Measurements from ENCODE around the gene ZNF775. TPM values are rescaled to one million over a fixed set of nuclear protein-coding genes. Genes with fewer than 3 reads are reported as not detected.
A peak's percentile ranks its signal among the peaks of the same experiment; 100 is the strongest.

The ZNF775 gene
- total and polyA plus RNA-seq, 2 experiments from 2014 or later, result 34.3 to 40.1 TPM

- no peak overlapping the region for H3K4me3 ChIP-seq
- no peaks in the 10 kb centered on the region for H3K9me3 ChIP-seq (ENCODE audit: low read depth)
- no peaks in the 10 kb centered on the region for H3K27me3 ChIP-seq
- H3K27ac ChIP-seq, result no peak overlapping the region
- no peaks in the 10 kb centered on the region for H3K36me3 ChIP-seq
- H3K4me1 ChIP-seq (ENCODE audit: low read depth), result no peaks in the 10 kb centered on the region
- TF ChIP-seq CTCF (IDR thresholded peaks at IDR 0.05; ENCODE audit: low read depth, low read length), result no peak
- peak in 1 of 2 donors; percentile 64 for DNase-seq (ENCODE audit: low read depth in 1 of 2, low spot score in 1 of 2)
Measured at GRCh38 chr7:150428671-150429451, 49.7 kb downstream of the ZNF775 start.

- Histone ChIP-seq H3K27ac (no peak overlapping the region), H3K4me1 (ENCODE audit: low read depth) (no peaks in the 10 kb centered on the region), H3K27me3 (no peaks in the 10 kb centered on the region), H3K9me3 (ENCODE audit: low read depth) (no peaks in the 10 kb centered on the region), H3K4me3 (no peak overlapping the region), H3K36me3 (no peaks in the 10 kb centered on the region)
- DNase-seq (ENCODE audit: low read depth in 1 of 2, low spot score in 1 of 2), result no peak
- no peak for TF ChIP-seq CTCF (IDR thresholded peaks at IDR 0.05; ENCODE audit: low read depth, low read length)
Measured at GRCh38 chr7:150429699-150430098, 50.6 kb downstream of the ZNF775 start.

DNA sequence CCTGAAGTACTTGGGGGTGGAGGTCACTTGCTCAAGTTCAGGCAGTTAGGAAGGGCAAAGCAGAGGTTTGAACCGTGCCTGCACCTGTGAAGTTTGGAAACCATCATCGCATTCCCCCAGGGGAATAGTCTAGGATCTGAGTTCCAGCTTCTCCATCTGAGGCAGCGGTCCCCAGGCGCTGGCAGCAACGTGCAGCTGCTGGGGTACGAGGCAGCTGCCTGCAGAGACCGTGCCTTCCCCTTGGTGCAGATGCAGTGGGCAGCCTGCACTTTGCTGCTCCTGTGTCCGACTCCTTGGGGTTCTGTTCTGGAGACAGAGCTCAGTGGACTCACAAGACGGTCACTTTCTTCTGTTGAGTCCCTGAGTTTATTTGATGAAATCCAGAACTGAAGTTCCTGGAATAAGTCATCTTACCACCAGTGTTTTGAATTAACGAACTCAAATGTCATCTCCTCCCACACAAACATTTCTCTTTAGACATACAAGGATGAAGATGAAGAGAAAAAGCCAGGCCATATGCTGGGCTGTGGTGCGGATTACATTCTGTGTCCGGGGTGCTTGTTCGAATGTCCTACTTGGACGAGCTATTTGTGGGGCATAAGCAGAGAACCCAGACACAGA, 51.4 kb downstream of the ZNF775 start:
- no peaks in the 10 kb centered on the region for H3K36me3 ChIP-seq
- TF ChIP-seq CTCF (IDR thresholded peaks at IDR 0.05; ENCODE audit: low read depth, low read length), result no peak
- H3K27ac ChIP-seq, result no peak overlapping the region
- no peak overlapping the region for H3K4me3 ChIP-seq
- no peaks in the 10 kb centered on the region for H3K4me1 ChIP-seq (ENCODE audit: low read depth)
- DNase-seq (ENCODE audit: low read depth in 1 of 2, low spot score in 1 of 2), result no peak
- no peaks in the 10 kb centered on the region for H3K9me3 ChIP-seq (ENCODE audit: low read depth)
- H3K27me3 ChIP-seq, result no peaks in the 10 kb centered on the region

GRCh38 chr7:150431839-150432658, 52.9 kb downstream of the ZNF775 start:
- H3K27ac ChIP-seq, result no peak overlapping the region
- no peak for TF ChIP-seq CTCF (IDR thresholded peaks at IDR 0.05; ENCODE audit: low read depth, low read length)

DNA sequence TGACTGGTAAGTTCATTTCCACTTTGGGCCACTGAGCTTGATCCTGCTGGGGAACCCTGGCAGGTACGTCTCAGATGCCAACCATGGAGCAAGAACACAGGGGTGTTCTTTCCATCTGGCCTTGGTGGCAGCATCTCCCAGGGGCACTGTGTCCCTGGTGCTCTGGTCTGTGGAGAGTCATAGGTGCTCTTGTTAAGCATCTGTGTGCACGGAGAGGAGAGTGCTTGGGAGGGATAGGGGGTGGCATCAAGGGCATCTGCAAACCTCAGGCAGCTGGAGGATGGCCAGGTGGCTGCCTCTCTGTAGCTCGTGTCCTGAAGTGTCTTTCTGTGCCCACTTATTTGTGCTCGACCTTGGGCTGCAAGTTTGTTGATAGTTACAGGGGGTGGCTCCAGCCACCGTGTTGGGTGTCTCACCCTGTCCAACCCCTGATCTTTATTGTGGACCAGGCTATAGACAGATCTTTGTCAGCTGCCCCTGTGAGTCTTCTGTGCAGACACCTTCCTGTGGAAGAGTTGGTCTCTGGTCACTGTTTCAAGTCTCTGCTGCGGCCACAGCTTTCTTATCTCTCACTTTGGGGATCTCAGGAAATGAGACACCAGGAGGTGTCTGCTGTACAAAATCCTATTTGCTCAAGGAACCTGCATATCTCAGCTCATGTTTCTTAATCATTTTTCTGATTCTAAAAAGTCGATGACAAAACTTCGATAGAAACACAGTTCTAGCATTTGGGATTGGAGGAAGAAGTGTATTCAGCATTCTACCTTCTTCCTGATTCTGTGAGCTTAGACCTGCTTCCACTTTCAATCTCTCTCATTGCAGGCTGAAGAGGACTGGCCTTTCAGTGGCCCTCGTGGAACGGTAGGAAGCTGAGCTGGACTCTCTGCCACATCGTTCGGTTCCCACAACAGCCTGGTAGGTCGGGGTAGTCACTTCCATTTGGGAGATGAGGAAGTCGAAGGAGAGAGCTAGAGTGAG, 54.1 kb downstream of the ZNF775 start:
- Histone ChIP-seq H3K36me3 (no peaks in the 10 kb centered on the region), H3K9me3 (ENCODE audit: low read depth) (no peaks in the 10 kb centered on the region), H3K27me3 (no peaks in the 10 kb centered on the region), H3K4me3 (no peak overlapping the region), H3K27ac (no peak overlapping the region), H3K4me1 (ENCODE audit: low read depth) (no peaks in the 10 kb centered on the region)
- TF ChIP-seq CTCF (IDR thresholded peaks at IDR 0.05; ENCODE audit: low read depth, low read length), result no peak
- no peak for DNase-seq (ENCODE audit: low read depth in 1 of 2, low spot score in 1 of 2)

More at GRCh38 chr7:150431839-150432658, 52.9 kb downstream of the ZNF775 start:
- no peak for DNase-seq (ENCODE audit: low read depth in 1 of 2, low spot score in 1 of 2)
- Histone ChIP-seq H3K27me3 (no peaks in the 10 kb centered on the region), H3K4me3 (no peak overlapping the region), H3K9me3 (ENCODE audit: low read depth) (no peaks in the 10 kb centered on the region), H3K36me3 (no peaks in the 10 kb centered on the region), H3K4me1 (ENCODE audit: low read depth) (no peaks in the 10 kb centered on the region)

Data from cardiac muscle cell (in vitro differentiated cells and primary cell).